HG03025 (cell line): ENCODE results near the gene EXOC3L1.

Experiments
- ATAC-seq: cut with Tn5 transposase; IDR thresholded peaks from one replicate; pipeline ENCODE4 v1.9.1; 2021; ENCODE audit warnings: mild to moderate bottlenecking, moderate library complexity; ENCODE audit not compliant: unreplicated experiment, low FRiP score

The EXOC3L1 gene

GRCh38 chr16:67150833-67151396 is 39.0 kb downstream of the EXOC3L1 start, which contains the start of gene B3GNT9:
Gene B3GNT9 (minus strand): TSS chr16:67150998. CDS start chr16:67150485, 513 bp downstream.
- peak; percentile 49 for ATAC-seq

- ATAC-seq: peak; percentile 25
Observed at GRCh38 chr16:67150047-67150832, 39.7 kb downstream of the EXOC3L1 start.

- no peak for ATAC-seq
Observed at GRCh38 chr16:67149276-67150046, 40.5 kb downstream of the EXOC3L1 start.

GRCh38 chr16:67148656-67149275 is 41.2 kb downstream of the EXOC3L1 start:
- ATAC-seq: no peak

GRCh38 chr16:67148221-67148620 is 41.7 kb downstream of the EXOC3L1 start:
- no peak for ATAC-seq

GRCh38 chr16:67147437-67148140 is 42.3 kb downstream of the EXOC3L1 start:
- ATAC-seq: no peak

GRCh38 chr16:67146523-67147357 is 43.2 kb downstream of the EXOC3L1 start:
- ATAC-seq: no peak

GRCh38 chr16:67145746-67146145 is 44.2 kb downstream of the EXOC3L1 start:
- ATAC-seq: no peak

GRCh38 chr16:67144943-67145342 is 45.0 kb downstream of the EXOC3L1 start:
- no peak for ATAC-seq

GRCh38 chr16:67142342-67142741 is 47.6 kb downstream of the EXOC3L1 start:
- ATAC-seq: no peak

- no peak for ATAC-seq
Observed at GRCh38 chr16:67141391-67141790, 48.5 kb downstream of the EXOC3L1 start.

- ATAC-seq: no peak
Observed at GRCh38 chr16:67137605-67138004, 52.3 kb downstream of the EXOC3L1 start.
